BJ (cell line): Measurements from ENCODE around the gene SUMF2. TPM values are rescaled to one million over a fixed set of nuclear protein-coding genes. Genes with fewer than 3 reads are reported as not detected.
"Not testable (repeated sequence)": the region's sequence is repeated elsewhere in the genome, so short reads cannot be mapped to it uniquely, and the experiment has no call there.

ENCODE experiments used
- CTCF ChIA-PET: fragments of 350-600 bp; formaldehyde crosslinking; extraction: SDS; loops from one replicate; lab custom pipeline; 2021; ENCODE audit warnings: antibody characterized with exemption, inconsistent platforms; lab: Yijun Ruan, JAX
- POLR2A ChIA-PET: fragments of 300-600 bp; sonication (Branson Sonifier 250); formaldehyde crosslinking; extraction: SDS; loops from one replicate; lab custom pipeline; 2021; ENCODE audit warnings: antibody characterized with exemption; lab: Charles Lee
- DNase-seq: peaks from one replicate; pipeline ENCODE4 v3.0.0-alpha.2; 2011; ENCODE audit warnings: low read depth
- H3K27me3 ChIP-seq: 2 replicates; pipeline ENCODE4 v1.6.0; 2011; ENCODE audit warnings: low read length; ENCODE audit not compliant: control insufficient read depth, insufficient read depth
- H3K36me3 ChIP-seq: 2 replicates; pipeline ENCODE4 v1.5.1; 2011; ENCODE audit warnings: low read length; ENCODE audit not compliant: control insufficient read depth, insufficient read depth
- H3K4me3 ChIP-seq: 2 replicates; pipeline ENCODE4 v1.5.1; 2011; ENCODE audit warnings: low read depth, mild to moderate bottlenecking, control low read depth, low read length
- CTCF ChIP-seq: IDR thresholded peaks from 2 replicates; pipeline ENCODE4 v1.5.1; 2011; ENCODE audit warnings: low read depth, mild to moderate bottlenecking, control low read depth, inconsistent platforms, low read length, moderate library complexity; ENCODE audit not compliant: insufficient read depth
- polyA plus RNA-seq: library from polyadenylated mRNA; depleted of rRNA; stranded (reverse); fragments of >200 nt; gene quantifications from 2 replicates; pipeline ENCODE4 v1.2.3, GENCODE V29; 2011

Gene SUMF2
- polyA plus RNA-seq, 1 experiment: 153 TPM

DNA sequence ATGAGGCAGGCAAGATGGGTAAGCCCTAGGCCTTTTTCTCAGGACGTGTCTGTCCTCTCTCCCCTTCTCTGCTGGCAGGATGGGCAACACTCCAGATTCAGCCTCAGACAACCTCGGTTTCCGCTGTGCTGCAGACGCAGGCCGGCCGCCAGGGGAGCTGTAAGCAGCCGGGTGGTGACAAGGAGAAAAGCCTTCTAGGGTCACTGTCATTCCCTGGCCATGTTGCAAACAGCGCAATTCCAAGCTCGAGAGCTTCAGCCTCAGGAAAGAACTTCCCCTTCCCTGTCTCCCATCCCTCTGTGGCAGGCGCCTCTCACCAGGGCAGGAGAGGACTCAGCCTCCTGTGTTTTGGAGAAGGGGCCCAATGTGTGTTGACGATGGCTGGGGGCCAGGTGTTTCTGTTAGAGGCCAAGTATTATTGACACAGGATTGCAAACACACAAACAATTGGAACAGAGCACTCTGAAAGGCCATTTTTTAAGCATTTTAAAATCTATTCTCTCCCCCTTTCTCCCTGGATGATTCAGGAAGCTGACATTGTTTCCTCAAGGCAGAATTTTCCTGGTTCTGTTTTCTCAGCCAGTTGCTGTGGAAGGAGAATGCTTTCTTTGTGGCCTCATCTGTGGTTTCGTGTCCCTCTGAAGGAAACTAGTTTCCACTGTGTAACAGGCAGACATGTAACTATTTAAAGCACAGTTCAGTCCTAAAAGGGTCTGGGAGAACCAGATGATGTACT lies 15.5 kb downstream of the SUMF2 start:
- ChIA-PET POLR2A (interaction anchor here (0.9 kb wide), 1 partner anchor 27 kb away, joined by 3 read pairs; the partner anchor contains the start of gene CHCHD2), CTCF (interaction anchor here (0.5 to 2.8 kb wide), 15 partner anchors 8 to 1014 kb away, joined by 3 to 24 read pairs (median 4); partner anchors contain the start of genes CCT6A, PHKG1, PSPH and SUMF2)
- H3K36me3 ChIP-seq: peaks cover 14% of the 10 kb centered on the region
- peak; percentile 96 for TF ChIP-seq CTCF
- no peak overlapping the region for H3K4me3 ChIP-seq
- DNase-seq: peak; percentile 47
- H3K27me3 ChIP-seq: no peaks in the 10 kb centered on the region

DNA sequence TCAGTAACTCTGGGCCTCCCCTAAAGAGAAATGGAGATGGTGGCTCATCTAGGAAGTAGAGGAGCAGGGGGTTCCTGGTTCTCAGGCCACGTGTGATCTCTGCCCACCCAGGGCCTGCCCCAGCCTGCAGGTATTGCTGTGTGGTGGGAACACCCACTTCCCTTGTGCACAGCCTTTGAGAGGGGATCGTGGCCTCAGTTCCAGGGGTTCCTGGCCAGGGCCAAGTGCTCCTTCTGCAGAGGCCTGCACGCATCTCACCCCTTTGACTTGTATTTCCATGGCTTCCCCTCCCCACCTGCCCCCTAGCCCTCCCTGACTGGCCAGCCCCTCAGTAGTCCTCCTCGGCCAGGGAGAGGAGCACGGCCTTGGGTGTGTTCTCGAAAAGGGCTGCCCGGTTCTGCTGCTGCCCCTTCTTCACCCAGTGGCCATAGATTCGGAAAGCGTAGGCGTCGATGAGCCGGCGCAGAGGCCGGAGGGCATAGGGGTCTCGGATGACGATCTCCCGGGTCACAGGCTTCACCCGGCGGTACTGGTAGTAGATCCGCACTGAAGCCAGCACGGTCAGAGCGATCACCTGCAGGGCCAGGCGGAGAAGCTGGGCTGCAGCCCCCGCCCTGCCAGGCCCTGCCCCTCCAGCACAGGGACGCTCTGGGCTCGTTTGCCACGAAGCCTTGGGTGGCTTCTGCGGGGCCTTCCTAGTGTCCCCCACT lies 16.8 kb downstream of the SUMF2 start:
- POLR2A ChIA-PET, H3K4me3 ChIP-seq, H3K27me3 ChIP-seq, DNase-seq: not testable (repeated sequence)
- H3K36me3 ChIP-seq: peaks cover 14% of the 10 kb centered on the region
- CTCF ChIA-PET: interaction anchor here (1.2 kb wide), 1 partner anchor 13 kb away, joined by 3 read pairs; no protein-coding TSS in a partner anchor

- no peak for DNase-seq
- TF ChIP-seq CTCF: no peak
- Histone ChIP-seq H3K36me3 (peaks cover 14% of the 10 kb centered on the region), H3K27me3 (no peaks in the 10 kb centered on the region), H3K4me3 (no peak overlapping the region)
- ChIA-PET POLR2A (no interaction called here), CTCF (interaction anchor here (3.3 kb wide), 1 partner anchor 7 kb away, joined by 15 read pairs; no protein-coding TSS in a partner anchor)
Measured at GRCh38 chr7:56081626-56082340, 17.7 kb downstream of the SUMF2 start.

GRCh38 chr7:56083150-56083785 lies 19.2 kb downstream of the SUMF2 start:
- TF ChIP-seq CTCF: no peak
- ChIA-PET CTCF (interaction anchor here (0.5 to 3.3 kb wide), 4 partner anchors 8 to 442 kb away, joined by 3 to 15 read pairs (median 8); partner anchors contain the start of gene PHKG1), POLR2A (no interaction called here)
- DNase-seq: no peak
- Histone ChIP-seq H3K27me3 (no peaks in the 10 kb centered on the region), H3K4me3 (no peak overlapping the region), H3K36me3 (peaks cover 13% of the 10 kb centered on the region)

- Histone ChIP-seq H3K36me3 (peaks cover 9% of the 10 kb centered on the region; the same call in 1 of the 2 replicates), H3K4me3 (no peak overlapping the region), H3K27me3 (no peaks in the 10 kb centered on the region)
- TF ChIP-seq CTCF: no peak
- POLR2A ChIA-PET: no interaction called here
- no peak for DNase-seq
- CTCF ChIA-PET: interaction anchor here (1.4 to 2.0 kb wide), 2 partner anchors 7 to 12 kb away, joined by 5 to 7 read pairs; no protein-coding TSS in a partner anchor
Measured at GRCh38 chr7:56086761-56087160, 22.7 kb downstream of the SUMF2 start.
